GM18499 (cell line): Measurements from ENCODE around the gene KLHL22.

Experiments used
- ATAC-seq: cut with Tn5 transposase; IDR thresholded peaks from one replicate; pipeline ENCODE4 v1.9.1; 2021; ENCODE audit warnings: moderate number of reproducible peaks; ENCODE audit not compliant: insufficient read depth, unreplicated experiment

The KLHL22 gene

DNA sequence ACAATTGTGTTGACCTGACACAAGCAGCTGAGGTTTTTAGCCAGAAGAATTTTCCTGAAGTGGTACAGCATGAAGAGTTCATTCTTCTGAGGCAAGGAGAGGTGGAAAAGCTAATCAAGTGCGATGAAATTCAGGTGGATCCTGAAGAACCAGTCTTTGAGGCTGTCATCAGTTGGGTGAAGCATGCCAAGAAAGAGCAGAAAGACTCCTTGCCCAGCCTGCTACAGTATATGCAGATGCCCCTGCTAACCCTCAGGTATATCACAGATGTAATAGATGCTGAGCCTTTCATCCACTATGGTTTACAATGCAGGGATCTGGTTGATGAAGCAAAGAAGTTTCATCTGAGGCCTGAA, 45.1 kb downstream of the KLHL22 start:
- ATAC-seq, result no peak

DNA sequence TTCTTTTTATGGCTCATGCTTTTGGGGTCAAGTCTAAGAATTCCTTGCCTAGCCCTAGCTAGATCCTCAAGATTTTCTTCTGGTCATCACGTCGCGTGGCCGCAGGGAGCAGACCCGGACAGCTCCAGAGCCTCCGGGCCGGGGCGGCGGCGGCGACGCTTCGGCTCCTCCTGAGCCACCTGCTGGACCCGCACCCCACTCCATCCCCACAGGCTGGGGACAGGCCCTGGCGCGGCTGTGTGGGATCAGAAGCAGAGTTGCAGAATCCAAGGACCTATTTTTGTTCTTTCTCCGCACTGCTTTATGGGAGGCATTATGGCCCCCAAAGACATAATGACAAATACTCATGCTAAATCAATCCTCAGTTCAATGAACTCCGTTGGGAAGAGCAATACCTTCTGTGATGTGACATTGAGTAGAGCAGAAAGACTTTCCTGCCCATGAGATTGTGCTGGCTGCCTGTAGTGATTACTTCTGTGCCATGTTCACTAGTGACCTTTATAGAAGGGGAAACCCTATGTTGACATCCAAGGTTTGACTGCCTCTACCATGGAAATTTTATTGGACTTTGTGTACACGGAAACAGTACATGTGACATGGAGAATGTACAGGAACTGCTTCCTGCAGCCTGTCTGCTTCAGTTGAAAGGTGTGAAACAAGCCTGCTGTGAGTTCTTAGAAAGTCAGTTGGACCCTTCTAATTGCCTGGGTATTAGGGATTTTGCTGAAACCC, 45.6 kb downstream of the KLHL22 start:
- ATAC-seq, result no peak

DNA sequence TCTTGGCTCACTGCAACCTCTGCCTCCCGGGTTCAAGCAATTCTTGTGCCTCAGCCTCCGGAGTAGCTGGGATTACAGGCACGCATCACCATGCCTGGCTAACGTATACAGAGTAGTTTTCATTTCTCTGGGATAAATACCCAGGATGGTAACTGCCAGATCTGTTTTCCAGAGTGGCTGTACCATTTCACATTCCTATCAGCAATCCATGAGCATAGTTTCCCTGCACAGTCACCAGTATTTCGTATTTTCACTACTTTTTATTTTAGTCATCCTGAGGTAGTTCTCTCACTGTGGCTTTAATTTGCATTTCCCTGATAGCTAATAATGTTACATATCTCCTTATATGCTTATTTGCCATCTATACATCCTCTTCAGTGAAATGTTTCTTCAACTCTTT, 47.0 kb downstream of the KLHL22 start:
- no peak for ATAC-seq

DNA sequence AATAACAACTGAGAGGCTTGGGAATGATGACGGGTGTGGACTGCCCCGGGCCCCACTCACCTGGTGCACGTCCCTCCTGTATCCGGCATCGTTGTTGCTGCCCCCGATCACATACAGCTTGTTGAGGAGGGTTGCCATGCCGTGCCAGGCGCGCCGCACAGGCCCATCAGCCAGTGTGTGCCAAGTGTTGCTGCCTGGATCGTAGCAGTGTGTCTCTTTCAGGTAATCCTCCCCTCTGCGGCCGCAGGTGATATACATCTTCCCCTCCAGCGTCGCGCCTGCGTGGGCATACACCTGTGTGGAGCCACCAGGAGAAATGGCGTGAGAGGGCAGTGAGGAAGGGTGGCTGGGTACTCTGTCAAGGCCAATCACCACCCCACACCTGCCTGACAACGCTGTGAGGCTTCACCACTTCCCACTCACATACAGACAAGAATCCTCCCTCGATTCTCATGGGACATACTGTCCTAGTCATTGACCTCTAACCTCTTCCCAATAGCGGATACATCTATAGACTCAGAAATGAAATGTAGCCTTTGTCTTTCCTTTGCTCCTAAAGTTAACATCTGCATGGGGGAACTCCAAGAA, 49.1 kb downstream of the KLHL22 start:
- no peak for ATAC-seq

DNA sequence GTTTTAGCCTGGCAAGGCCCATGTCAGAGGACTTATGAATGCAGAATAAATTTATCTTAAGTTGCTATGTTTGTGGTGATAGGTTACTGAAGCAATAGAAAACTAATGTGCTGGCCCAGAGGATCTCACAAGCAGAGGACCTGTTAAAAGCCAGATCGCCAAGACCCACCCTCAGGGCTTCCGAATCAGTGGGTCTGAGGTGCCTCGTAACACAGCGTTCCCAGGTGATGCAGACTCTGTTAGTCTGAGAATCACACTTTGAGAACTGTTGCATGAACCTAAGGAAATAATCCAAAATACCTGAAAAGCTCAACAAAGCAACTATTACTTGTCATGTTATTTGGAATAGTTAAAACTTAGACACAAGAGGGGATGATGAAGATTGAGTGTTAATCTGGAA, 51.3 kb downstream of the KLHL22 start:
- ATAC-seq, result no peak

DNA sequence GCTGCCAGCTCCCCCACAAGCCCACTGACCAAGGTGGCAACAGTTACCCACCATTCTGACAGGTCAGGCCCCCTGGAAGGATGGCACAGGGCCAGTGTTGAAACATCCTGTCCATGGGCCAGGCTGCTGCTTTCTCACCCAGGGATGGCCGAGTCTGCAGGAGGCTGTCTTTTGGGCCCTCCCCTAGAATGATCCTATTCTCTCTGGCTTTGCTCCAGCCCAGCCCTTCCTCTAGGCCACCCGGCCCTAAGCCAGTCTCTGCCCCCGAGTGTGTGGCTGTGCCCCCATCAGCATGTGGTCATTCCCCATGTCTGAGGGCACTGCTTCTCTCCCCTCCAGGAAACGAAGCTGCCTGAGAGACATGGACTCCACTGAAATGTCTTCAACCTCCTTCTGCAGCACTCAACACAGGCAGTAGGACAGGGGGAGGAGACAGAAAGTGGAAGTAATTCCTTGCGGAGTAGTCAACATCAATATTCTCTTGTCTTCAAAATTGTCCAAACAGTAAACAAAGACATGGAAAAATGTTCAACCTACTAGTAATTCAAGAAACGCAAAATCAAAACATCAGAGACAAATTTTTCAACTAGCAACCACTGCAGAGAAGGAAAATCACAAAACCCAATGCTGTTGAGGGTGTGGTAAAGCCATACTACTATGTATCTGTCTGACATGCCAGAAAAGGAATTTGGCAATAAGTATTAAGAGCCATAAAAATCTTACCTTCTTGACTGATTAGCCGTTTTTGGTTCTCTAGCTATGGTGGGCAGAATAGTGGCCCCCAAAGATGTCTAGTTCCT, 52.9 kb downstream of the KLHL22 start:
- no peak for ATAC-seq

DNA sequence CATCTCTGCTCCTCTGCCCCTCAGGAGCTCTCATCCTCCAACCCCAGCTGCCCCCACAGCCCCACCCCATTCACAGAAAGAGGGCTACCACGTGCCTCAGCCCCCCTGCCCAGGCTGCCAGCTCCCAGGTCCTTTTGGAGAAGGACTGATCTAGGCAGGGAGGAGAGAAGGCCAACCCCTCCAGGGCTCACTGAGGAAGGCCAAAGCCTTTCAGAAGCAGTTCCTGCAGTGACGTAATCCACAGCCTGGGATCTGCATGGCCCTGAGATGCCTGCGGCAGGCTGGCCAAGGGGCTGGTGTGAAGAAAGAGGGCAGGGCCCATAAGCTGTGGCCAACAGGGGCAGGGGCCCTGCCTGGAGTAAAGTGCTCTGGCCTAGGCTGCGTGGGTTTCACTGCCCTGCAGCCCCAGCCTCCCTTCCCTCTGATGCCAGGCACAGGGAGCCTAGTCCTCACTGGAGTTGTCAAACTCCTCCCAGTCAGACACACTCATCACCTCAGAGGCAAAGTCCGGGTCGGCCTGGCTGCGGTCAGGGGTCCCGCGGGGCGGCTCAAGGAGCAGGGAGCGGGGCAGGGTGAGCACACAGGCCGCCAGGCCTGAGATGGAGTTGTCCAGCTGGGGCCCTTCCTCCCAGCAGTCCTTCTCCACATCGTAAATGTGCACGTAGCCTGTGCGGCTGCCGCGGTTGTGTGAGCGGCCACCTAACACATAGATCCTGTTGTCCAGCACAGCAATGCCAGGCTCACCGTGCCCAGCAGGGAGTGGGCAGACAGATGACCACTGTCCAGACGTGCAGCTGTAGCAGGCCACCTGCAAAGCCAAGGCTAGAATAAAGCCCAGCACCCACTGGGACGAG, 53.7 kb downstream of the KLHL22 start:
- no peak for ATAC-seq

DNA sequence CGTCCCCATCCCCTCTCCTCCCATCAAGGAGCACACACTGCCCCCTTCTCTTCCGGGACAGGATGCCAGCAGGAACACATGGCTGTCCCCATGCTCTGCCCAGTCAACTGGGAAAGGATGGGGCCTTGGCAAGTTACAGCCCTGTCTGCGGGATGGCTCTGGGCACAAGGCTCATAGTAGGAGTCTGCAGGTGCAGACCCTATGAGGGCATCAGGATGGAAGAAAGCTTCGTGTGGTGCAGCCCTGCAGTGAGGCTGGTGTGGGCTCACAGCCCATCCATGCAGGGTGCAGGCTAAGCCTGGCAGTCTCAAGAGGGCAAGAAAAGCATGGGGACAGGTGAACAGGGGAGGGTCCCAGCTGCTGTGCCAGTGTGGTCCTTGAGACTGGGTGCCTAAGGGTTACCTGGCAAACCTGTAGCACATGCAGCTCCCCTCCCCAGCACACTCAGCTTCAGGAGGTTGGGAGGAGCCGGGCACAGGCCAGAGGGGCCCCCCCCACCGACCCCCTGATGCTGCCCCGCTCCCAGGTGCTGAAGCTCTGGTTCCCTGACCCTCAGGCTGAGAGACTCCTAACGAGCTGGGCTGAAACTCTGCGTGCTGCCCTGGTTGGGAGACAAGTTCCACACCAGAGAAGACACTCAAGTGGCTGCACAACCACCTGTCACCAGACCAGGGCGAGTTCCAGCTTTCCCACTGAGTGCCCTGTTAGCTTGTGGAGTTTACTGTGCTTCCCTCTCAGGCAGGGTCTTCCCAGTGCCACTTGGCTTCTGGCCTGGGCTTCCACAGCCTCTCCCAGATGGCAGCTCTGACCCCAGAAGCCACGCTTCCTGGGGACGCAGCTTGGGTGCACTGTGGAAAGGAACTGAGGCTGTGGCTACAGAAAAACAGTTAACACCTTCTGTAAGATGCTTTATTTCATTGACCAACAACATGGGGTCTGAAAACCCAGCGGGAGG, 54.7 kb downstream of the KLHL22 start:
- no peak for ATAC-seq

DNA sequence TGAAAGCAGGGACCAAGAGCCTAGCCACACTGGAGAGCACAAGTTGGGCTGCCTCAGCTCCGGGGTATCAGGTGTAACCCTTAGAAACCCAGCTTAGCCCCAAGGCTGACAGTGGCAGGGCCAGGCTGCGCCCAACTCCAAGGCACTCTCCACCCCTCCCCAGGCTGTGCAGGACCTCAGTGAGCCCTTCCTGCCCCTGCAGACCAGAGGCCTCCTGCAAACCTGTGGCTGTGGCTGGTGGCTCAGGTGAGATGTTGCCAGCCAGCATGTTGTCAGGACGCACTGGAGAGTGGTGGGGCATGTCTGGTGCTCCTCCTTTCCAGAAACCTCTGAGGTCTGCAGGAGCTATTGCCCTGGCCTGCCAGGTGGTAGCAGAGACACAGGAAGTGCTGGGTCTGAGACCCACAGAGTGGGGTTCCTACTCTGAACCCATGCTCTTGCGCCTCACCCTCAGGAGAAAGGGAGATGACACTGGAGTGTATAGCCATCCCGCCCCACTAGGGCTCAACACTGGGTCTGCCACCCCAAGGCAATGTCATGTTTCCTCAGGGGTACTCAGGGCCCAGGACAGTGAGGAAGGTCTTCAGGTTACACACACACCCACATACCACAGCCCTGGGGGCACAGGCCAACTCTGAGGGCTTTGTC, 55.5 kb downstream of the KLHL22 start:
- no peak for ATAC-seq

DNA sequence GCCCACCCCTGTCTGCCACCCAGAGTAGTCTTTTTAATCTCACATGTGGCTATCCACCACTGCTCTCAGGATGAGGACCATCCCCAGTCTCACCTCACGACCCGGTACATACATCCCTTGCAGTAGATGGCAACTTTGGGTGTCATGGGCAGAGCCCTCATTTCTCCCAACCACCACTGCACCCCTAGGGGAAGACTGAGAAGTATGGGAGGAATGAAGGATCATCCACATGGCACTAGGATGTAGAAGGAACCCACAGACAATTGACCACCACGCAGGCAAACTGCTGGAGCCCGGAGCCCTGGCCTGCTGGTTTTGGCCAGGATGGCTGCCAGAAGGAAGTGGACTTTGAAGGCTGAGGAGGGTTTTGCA, 56.1 kb downstream of the KLHL22 start:
- ATAC-seq, result no peak

DNA sequence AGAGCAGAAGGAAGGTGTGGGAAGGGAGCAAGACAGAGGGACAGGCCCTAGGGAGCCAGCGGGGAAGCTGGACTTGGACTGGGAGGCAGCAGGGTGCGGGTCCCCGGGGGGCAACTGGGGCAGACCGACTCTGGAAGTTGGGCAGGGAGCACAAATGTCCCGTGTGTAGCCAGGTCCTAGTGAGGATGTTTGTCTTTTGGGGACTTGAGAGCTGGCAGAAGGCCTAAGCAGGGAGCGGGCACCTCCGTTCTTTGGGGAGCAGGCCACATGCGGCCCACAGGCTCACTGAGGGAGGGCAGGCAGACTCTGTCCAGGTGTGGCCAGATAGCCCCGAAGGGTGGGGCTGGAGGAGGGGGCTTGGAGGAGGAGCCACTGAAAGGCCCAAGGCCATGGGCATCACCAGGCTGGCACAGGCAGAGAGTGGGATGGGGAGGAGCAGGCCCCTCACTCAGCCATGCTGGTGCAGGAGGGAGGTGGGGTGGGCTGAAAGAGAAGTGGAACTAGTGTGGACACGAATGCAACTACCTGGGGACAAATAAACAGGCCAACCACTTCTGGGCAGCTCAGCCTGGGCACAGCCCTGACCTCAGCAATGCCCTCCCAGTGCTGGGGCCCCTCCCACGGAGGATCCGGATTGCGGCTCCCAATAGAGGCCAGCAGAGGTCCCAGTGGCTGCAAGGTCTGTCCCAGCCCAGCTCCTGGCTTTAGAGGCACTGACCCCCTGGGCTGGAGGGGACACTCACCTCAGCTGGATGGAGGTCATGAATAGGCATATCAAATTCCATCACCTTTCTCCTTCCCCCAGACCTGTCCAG, 56.7 kb downstream of the KLHL22 start:
- ATAC-seq, result no peak

DNA sequence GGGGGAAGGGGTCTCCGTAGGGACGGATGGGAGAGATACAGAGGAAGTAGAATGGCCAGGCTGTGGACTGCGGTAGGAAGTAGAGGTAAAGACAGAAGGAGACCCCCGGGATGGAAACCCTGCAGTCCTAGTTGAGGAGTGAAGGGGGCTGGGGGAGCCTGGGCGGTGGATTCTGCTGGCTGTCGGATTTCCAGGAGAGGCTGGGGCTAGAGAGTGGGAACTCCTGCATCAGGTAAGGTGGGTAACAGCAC, 57.2 kb downstream of the KLHL22 start:
- no peak for ATAC-seq

DNA sequence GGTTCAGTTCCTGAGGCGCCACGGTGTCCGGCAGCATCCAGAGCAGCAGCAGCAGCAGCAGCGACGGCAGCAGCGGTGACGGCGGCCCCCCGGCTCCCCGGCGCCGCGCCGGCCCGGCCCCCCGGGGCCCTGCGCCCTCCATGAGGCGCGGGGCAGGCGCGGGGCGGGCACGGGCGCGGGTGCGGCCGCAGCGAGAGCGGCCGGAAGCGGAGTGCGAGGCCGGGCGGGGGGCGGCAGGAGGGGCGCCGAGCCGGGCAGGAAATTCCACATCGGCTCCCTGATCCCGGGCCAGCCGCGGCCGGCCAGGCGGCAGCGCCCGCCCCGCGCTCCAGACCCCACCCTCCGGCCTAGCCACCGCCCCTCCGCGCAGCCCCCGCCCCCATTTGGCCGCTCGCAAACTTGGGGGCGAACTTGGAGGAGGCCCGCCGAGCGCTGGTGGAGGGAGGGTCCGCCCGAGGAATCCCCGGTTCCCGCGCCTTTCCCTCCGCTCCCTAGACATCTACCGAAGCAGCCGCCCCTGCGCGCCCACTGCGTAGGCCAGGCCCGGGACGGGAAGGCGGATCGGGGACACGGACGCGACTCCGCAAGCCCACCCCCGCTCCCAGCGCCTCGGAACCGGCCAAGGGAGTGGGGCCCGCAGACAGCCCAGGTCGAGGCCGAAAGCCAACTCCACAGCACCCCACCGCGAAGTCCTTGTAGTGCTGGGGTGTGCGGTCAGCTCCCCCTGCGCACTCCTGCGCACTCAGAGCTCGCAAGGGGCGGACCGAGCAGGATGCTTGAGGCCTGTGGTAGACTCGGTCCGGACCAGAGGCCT, 57.8 kb downstream of the KLHL22 start, which contains the start of gene SCARF2:
Gene SCARF2, minus strand, starts transcription at position 213 of the 814 bp plus-strand sequence. Its CDS starts 71 bp downstream, at position 142.
- no peak for ATAC-seq

DNA sequence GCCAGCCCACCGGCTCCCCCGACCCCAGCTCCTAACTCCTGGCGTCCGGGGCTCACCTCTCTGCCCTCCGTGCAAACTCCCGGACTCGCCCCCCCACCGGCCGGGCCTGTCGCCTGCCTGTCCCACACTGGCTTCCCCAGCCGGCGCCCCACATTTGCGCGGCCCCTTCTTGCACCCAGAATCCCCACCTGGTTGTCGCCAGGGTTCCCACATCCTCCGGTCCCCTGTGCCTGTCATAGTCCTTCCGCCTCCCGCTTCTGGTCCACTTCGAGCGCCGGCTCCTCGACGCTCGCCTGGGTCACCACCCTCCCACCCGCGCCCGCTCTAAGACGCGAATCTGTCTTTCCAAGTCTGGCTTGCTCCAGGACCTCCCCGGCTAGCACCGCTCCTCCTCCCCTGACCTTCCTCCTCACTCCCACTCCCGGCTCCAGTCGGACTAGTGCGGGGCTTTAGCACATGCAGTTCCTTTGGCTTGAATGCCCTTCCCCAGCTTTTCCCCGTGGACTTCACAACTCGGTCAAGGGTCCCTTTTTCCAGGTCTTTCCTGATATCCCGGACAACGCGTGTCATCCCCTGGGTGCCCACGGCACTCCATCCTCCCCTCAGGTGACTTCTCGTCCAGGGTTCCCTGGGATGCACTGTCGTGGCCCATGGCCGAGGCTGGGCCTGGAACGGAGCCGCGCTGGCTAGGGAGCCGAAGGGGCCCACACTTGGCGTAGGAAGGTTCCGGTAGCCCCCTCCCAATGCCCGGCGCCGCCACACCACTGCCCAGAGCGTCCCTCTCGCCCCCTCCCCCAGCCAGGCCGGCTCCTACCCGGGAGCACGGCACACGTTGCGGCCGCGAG, 58.6 kb downstream of the KLHL22 start:
- no peak for ATAC-seq

DNA sequence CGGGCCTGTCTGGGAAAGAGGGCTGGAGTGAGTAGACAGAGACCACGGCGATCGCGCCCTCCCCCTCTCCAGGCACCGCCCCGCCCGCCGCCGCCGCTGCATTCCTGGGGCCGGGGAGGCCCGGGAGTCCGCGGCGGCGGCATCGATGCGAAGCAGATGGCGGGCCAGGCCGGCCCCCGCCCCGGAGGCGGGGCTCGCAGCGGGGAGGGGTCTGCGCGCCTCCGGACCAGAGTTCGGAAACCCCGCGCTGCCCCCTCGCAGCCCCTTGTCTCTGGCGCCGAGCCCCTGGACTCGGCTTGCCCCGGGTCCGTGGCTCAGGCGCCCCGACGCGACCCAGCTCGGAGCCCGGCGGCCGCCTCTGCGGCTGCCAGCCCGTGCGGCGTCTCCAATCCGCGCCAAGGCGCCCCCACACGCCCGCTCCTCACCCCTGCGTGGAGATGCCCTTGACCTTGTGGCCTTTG, 59.3 kb downstream of the KLHL22 start:
- no peak for ATAC-seq

DNA sequence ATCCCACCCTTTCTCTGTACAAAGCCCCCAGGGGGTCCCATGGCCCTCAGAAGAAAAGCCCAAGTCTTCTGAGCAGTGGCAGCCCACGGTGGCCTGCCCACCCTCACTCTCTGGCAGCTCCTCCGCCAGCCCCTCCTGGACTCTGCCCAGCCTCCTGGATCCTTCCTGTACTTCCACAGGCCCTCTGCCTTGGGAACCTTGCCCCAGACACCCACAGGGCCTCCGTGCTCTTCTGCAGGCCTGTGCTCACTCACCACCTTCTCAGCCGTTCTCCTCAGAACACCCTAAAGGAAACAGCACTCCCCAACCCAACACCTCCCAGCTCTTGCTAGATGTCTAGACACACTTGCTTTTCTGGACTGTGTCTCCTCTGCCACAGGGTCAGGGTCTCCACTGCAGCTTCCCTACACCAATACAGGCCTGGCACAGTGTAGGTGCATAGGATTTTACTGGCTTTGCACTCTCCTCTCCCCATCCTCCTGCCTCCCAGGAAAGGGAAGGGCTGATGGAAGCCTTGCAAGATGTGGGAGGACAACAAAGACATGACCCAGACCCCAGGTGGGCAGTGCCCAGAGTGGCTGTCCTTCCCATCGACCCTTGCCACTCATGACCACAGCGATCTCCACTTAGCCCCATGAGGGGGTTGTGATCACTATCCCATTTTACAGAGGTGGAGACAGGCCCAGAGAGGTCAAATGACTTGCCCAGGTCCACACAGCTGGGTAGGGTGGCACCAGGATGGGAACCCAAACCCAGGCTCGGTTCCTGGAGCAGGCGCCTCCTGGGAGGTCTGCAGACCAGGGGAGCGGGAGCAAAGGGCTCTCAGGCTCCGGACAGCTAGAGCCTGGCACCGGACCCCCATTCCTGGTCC, 59.9 kb downstream of the KLHL22 start:
- ATAC-seq, result no peak
